ENCODE data around the gene C4orf50.

DNA sequence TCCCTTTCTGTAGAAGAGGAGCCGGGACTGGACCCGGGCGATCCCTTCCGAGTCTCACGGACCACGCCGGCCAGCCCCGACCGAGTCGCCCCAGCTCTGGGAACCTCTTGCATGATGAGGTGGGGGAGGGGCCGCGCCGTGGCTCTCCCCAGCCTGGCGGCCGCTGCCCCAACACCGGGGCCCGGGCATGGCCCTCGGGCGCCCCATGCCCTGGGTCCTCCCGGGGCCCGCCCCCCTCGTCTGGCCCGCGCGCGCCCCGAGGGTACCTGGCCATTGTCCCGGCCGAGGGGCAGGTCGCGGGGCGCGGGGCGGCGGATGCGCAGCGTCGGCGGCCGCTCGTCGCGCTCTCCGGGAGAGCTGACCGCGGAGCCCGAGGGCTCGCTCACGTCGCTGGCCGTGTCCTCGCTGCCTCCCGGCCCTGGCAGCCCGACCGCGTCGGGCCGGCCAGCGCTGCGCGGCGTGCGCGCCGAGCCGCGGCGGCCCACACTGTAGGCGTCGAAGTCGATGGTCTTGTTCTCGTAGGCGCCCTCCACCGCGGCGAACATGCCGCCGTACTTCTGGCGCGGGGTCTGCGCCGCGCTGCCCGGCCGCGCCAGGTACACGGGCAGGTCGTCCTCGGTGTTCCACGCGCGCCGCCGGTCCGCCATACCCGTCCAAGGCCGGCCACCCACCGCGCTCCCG is 125.8 kb downstream of the C4orf50 start:
- no peak for TF ChIP-seq POLR2AphosphoS5 (IDR thresholded peaks at IDR 0.05; ENCODE audit: low read length)
- TF ChIP-seq, protein P1, sequence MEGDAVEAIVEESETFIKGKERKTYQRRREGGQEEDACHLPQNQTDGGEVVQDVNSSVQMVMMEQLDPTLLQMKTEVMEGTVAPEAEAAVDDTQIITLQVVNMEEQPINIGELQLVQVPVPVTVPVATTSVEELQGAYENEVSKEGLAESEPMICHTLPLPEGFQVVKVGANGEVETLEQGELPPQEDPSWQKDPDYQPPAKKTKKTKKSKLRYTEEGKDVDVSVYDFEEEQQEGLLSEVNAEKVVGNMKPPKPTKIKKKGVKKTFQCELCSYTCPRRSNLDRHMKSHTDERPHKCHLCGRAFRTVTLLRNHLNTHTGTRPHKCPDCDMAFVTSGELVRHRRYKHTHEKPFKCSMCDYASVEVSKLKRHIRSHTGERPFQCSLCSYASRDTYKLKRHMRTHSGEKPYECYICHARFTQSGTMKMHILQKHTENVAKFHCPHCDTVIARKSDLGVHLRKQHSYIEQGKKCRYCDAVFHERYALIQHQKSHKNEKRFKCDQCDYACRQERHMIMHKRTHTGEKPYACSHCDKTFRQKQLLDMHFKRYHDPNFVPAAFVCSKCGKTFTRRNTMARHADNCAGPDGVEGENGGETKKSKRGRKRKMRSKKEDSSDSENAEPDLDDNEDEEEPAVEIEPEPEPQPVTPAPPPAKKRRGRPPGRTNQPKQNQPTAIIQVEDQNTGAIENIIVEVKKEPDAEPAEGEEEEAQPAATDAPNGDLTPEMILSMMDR (IDR thresholded peaks at IDR 0.05 in 2 of 3, conservative IDR thresholded peaks at IDR 0.05 in 1 of 3; ENCODE audit: control insufficient read depth in 2 of 3, extremely low read depth in 1 of 3, insufficient read depth in 1 of 3, low read depth in 3 of 3, low read length in 3 of 3), result no peak
- TF ChIP-seq POLR2A (IDR thresholded peaks at IDR 0.05; ENCODE audit: low read depth, low read length), result no peak
- TF ChIP-seq SMC3 (IDR thresholded peaks at IDR 0.05; ENCODE audit: borderline replicate concordance, low read length), result no peak
- TF ChIP-seq, protein P2, sequence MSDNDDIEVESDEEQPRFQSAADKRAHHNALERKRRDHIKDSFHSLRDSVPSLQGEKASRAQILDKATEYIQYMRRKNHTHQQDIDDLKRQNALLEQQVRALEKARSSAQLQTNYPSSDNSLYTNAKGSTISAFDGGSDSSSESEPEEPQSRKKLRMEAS (IDR thresholded peaks at IDR 0.05; ENCODE audit: low read depth, low read length), result no peak
- TF ChIP-seq FOXM1 (IDR thresholded peaks at IDR 0.05; ENCODE audit: low read depth, low read length), result no peak
- TF ChIP-seq CBFB (IDR thresholded peaks at IDR 0.05; ENCODE audit: low read depth), result no peak
- TF ChIP-seq, protein P3, sequence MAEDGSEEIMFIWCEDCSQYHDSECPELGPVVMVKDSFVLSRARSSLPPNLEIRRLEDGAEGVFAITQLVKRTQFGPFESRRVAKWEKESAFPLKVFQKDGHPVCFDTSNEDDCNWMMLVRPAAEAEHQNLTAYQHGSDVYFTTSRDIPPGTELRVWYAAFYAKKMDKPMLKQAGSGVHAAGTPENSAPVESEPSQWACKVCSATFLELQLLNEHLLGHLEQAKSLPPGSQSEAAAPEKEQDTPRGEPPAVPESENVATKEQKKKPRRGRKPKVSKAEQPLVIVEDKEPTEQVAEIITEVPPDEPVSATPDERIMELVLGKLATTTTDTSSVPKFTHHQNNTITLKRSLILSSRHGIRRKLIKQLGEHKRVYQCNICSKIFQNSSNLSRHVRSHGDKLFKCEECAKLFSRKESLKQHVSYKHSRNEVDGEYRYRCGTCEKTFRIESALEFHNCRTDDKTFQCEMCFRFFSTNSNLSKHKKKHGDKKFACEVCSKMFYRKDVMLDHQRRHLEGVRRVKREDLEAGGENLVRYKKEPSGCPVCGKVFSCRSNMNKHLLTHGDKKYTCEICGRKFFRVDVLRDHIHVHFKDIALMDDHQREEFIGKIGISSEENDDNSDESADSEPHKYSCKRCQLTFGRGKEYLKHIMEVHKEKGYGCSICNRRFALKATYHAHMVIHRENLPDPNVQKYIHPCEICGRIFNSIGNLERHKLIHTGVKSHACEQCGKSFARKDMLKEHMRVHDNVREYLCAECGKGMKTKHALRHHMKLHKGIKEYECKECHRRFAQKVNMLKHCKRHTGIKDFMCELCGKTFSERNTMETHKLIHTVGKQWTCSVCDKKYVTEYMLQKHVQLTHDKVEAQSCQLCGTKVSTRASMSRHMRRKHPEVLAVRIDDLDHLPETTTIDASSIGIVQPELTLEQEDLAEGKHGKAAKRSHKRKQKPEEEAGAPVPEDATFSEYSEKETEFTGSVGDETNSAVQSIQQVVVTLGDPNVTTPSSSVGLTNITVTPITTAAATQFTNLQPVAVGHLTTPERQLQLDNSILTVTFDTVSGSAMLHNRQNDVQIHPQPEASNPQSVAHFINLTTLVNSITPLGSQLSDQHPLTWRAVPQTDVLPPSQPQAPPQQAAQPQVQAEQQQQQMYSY (CRISPR knock-in tag; IDR thresholded peaks at IDR 0.05), result no peak
- no peak for TF ChIP-seq EZH2 (IDR thresholded peaks at IDR 0.05; ENCODE audit: borderline replicate concordance, control insufficient read depth, low read depth, low read length)
- no peak for TF ChIP-seq RAD21 (IDR thresholded peaks at IDR 0.05; ENCODE audit: insufficient read depth, low read depth, low read length)
- no peak for TF ChIP-seq RELA (IDR thresholded peaks at IDR 0.05; ENCODE audit: borderline replicate concordance, partially characterized antibody)
- TF ChIP-seq, protein P4, sequence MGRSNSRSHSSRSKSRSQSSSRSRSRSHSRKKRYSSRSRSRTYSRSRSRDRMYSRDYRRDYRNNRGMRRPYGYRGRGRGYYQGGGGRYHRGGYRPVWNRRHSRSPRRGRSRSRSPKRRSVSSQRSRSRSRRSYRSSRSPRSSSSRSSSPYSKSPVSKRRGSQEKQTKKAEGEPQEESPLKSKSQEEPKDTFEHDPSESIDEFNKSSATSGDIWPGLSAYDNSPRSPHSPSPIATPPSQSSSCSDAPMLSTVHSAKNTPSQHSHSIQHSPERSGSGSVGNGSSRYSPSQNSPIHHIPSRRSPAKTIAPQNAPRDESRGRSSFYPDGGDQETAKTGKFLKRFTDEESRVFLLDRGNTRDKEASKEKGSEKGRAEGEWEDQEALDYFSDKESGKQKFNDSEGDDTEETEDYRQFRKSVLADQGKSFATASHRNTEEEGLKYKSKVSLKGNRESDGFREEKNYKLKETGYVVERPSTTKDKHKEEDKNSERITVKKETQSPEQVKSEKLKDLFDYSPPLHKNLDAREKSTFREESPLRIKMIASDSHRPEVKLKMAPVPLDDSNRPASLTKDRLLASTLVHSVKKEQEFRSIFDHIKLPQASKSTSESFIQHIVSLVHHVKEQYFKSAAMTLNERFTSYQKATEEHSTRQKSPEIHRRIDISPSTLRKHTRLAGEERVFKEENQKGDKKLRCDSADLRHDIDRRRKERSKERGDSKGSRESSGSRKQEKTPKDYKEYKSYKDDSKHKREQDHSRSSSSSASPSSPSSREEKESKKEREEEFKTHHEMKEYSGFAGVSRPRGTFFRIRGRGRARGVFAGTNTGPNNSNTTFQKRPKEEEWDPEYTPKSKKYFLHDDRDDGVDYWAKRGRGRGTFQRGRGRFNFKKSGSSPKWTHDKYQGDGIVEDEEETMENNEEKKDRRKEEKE (IDR thresholded peaks at IDR 0.05), result no peak

Measured in GM12878 (cell line).